Fibroblast of villous mesenchyme (primary cell): ENCODE results near the gene TBC1D3C. TPM values are rescaled to one million over a fixed set of nuclear protein-coding genes. Genes with fewer than 3 reads are reported as not detected.
"Not testable (repeated sequence)": the region's sequence is repeated elsewhere in the genome, so short reads cannot be mapped to it uniquely, and the experiment has no call there.

Experiments used
- DNase-seq: peaks from one replicate; pipeline ENCODE4 v3.0.0-alpha.2; 2010; ENCODE audit warnings: low read depth
- H3K4me3 ChIP-seq: 2 replicates; pipeline ENCODE4 v1.5.1; 2011; ENCODE audit warnings: low read depth, mild to moderate bottlenecking, low read length
- small RNA-seq: library from RNA; depleted of rRNA; stranded (forward); fragments of <200 nt; gene quantifications from one replicate; pipeline ENCODE3, GENCODE V24; 2012
- total RNA-seq: library from RNA; depleted of rRNA; stranded (reverse); fragments of >200 nt; gene quantifications from 2 replicates; pipeline ENCODE4 v1.2.3, GENCODE V29; 2012

The TBC1D3C gene
- total RNA-seq = under 0.01 TPM in 1 of 2 replicates, not detected in the other

GRCh38 chr17:38068534-38068933, at the start of gene TBC1D3C:
TBC1D3C (minus strand) TSS chr17:38068634; CDS start chr17:38067066, 1,568 bp downstream.
- DNase-seq, H3K4me3 ChIP-seq: not testable (repeated sequence)

GRCh38 chr17:38099262-38099661, 30.8 kb upstream of the TBC1D3C start:
- H3K4me3 ChIP-seq, DNase-seq: not testable (repeated sequence)

GRCh38 chr17:38094059-38094694, 25.7 kb upstream of the TBC1D3C start:
- DNase-seq, H3K4me3 ChIP-seq: not testable (repeated sequence)

- not testable (repeated sequence) for DNase-seq, H3K4me3 ChIP-seq
These were observed 19.7 kb upstream of the TBC1D3C start for GRCh38 chr17:38088120-38088519.

- H3K4me3 ChIP-seq, DNase-seq: not testable (repeated sequence)
These were observed 18.9 kb upstream of the TBC1D3C start for GRCh38 chr17:38087344-38087743.

Small RNA genes lying within 50 kb of the gene (small RNA-seq; reads per million reads assigned to genes)
- not detected for gene RF00019

Other genes with a start within 250 kb of the TBC1D3C start
- not detected in 2 replicates for gene TBC1D3K, start 144.2 kb downstream of the TBC1D3C start, total RNA-seq
- gene TBC1D3L, start 79.6 kb downstream of the TBC1D3C start, total RNA-seq = 1.9 and 2.6 TPM in 2 replicates
- gene TBC1D3D, start 64.7 kb downstream of the TBC1D3C start, total RNA-seq = under 0.01 TPM in 1 of 2 replicates, not detected in the other
- gene TBC1D3E, start 59.3 kb upstream of the TBC1D3C start, total RNA-seq = 0.32 TPM in 1 of 2 replicates, not detected in the other
- gene TBC1D3, start 123.9 kb upstream of the TBC1D3C start, total RNA-seq = not detected in 2 replicates
- gene MRPL45, start 228.5 kb upstream of the TBC1D3C start, total RNA-seq = 28.0 and 30.2 TPM in 2 replicates